ENCODE measurements around the gene CACNG5. TPM values are rescaled to one million over a fixed set of nuclear protein-coding genes. Genes with fewer than 3 reads are reported as not detected.

Gene CACNG5
- polyA plus RNA-seq, 10 donors, result 0.10 to 0.16 TPM; not detected in 8

DNA sequence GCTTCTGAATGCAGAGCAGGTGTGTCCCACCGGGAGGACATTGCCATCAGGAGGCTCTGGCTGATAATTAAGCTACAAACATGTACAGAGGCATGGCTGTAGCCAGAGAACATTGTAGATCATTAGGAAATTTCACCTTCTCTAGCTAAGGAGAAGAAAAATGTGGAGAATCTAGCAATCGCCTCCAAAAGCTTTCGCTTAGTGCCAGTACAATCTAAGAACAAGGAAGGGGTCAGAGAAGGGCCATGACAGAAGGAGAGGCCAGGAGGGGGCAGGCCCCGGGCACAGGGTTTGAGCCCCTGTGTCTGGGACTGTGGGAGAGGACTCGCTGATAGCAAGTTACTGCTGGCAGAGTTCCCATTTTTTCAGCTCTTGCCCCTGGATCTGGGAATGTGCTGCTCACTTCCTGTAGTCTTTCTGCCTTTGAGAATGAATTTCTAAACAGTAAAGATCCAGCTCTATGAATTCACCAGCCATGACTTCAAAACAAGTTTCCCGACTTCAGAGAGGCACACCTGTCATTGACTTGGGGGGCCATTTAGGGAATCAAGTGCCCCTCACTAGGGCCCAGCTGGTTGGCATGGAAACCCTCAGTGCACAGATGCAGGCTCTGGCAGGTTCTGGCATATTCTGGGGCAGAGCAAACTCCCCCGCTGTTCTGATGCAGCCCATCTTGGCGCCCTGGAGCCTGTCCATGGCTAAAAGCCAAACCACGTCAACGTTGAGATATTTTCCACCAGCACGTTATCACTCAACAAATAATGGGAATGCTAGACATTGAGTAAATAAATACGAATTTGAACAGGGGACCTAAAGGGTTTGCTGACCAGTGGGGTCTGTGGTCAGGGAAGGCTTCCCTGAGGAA, 70.1 kb downstream of the CACNG5 start:
- DNase-seq, result peak in 2 of 3 donors; percentile 20 to 55

DNA sequence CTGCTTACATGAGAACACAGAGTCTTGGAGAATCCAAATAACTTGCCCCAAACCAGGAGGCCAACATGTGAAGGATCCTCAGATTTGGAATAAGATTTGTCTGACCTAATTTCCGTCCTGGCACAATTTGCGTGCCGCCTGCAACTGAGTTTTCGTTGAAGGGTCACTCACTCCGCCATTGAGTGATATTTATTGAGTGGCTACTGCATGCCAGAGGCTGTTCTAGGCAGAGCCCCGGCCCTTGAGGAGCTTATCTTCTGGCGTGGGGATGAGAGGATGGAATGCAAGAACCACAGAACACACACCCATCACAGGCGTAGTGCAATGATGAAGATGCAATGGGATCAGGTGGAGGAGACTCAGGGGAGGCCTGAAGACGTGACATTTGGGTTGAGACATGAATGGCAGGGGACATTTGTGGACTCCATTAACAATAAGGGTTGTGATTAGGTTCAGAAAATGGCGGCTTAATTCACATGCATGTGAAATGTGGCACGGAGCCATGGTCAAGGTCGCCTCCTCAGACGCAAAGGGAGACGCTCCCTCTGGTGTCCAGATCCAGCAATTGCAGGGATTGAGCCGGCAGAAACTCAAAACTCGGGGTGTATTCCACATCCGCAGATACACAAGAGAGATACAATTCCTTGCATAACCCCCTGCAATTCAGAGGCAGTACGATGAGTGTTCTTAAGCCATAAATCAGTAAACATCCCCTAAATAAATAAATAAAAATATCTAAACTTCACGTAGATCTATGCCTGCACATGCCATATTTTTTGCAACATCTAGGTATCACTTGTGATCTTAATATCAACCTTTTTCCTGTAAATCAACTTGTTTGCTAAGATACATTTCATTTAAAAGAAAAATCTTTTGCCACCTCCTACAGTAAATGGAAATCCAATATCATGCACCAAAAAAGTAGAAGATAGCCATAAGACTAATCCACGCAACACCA, 71.7 kb downstream of the CACNG5 start:
- DNase-seq, result peak; percentile 74 to 84 (median 83)

DNA sequence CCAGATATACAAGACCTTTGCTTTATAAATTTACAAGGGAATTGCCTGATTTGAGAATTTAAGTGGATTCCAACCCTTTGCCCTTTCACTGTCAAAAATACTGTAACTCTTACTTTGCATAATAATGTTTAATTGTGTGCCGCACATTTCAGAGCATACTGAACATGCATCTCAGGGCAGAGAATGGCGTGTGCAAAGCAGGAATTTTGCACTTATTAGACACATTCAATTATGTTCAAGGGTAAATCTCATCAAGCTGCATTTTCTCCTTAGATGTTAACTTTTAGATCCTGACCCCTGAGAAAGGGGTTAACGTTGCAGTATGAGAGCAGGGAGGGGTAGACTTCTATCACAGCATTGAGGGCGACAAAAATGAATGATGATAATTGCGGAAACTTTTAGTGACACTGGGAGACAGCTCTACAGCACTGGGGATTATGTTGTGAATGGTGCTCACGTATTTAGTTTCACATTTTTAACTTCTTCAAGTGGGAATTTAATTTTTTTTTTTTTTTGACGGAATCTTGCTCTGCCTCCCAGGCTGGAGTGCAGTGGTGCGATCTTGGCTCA, 75.0 kb downstream of the CACNG5 start:
- no peak for DNase-seq

DNA sequence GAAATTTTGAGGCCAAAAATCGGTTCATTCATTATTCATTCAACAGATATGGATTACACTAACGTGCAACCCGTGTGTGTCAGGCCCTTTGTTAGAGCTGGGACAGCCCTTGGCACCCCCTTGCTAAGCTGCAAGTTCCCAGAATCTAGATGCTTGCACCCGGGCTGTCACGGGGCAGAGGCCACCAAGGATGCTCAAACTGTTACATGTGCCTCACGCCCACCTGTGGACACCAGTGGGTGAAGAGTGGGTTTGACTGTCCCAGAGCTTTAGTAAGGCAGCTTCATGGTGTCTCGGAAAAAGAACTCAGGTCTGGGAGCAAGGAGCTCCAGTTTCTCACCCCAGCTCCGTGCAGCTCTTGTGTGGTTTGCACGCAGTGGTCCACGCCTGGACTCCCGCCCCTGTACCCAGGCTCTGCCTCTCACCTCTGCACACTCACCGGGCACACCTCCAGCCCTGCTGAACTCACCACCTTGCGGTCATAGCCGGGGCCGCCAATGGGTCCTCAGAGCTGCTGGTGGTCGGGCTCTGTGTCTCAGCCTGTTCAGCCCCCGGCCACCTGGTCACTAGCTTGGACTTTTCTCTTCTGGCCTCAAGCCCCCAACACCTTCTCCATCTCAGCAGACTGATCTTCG, 75.9 kb downstream of the CACNG5 start:
- no peak for DNase-seq

DNA sequence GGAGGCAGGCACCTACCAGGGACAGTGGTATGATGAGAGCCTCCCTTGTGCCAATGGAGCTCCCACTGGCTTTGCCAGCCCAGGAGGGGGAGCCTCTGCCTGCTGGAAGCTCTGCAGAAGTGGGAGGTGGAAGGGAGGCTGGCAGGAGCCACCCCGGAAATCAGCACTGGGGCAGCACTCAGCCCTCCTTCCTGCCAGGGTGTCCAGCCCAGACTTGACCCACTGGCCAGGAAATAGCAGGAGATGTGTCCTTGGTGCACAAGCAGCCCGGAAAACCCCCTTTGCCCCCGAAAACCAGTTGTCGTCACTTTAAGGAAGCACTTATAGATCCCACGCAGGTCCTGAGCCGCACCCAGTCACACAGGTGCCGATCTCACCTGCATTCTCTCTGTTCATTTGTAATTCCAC, 80.3 kb downstream of the CACNG5 start:
- DNase-seq, result no peak

DNA sequence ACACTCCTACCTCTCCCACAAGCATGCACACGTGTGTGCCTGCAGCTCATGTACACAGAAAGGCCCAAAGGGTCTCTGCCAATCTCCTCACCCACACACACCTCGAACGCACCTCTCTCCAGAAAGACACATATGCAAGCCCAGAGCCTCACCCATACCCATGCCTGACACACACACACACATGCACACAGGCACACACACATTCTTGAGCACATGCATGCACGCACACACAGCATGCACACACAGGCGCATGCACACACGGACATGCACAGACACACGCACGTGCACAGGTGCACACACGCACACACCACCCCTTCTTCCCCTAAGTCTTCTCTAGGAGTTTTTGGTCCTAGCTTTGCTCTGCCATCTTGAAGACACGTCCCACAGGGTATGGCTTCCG, 80.9 kb downstream of the CACNG5 start:
- DNase-seq, result no peak

DNA sequence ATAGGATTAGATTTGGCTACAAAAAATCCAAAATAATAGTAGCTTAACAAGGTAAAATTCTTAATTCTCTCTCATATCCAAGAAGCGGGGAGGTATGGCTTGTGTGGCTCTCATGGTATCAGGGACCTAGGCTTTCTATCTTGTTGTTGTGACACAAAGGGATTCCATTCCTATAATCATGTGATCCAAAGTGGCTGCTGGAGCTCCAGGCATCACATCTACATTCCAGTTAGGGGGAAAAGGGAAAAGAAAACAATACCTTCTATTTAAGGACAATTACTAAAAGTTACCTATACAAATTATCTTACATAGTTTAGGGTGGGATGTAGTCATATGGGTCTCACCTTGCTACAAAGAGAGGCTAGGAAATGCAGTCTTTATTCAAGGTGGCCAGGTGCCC, 82.0 kb downstream of the CACNG5 start:
- no peak for DNase-seq

DNA sequence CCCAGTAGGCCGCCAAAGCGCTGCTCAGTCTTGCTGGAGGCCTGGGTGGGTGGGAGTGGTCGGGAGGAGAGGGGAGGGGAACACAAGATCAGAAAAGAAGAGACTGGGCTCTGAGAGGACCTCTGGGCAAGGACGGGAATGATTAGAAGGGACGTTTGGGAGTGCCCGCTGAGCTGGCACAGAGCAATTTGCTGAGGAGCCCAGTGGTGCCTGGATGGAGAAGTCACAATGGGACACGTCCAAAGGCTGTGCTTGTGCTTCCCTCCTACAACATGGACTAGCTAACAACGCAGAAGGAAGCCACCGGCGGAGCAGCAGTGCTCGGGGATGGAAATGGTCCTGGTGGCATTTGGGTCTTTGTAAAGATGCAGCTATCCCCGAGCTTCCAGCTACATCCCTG, 84.0 kb downstream of the CACNG5 start:
- no peak for DNase-seq

DNA sequence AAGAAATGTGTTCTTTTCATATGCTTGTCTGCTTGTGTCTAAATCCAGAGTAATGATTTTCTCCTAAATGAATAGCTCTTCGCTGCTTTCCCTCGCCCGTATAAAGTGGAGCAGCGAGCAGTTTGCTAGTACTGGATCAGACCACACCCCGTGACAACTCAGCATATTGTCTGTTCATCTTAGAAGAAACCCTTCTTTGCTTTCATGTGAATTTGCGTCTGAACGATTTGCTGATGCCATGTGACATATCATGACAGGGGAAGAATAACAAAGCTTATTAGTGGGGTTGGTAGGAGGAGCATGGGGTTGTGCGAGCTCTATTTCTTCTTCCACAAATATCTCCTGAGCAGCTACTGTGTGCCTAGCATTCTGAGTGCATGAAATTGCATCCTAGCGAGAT, 85.5 kb downstream of the CACNG5 start:
- DNase-seq, result no peak

DNA sequence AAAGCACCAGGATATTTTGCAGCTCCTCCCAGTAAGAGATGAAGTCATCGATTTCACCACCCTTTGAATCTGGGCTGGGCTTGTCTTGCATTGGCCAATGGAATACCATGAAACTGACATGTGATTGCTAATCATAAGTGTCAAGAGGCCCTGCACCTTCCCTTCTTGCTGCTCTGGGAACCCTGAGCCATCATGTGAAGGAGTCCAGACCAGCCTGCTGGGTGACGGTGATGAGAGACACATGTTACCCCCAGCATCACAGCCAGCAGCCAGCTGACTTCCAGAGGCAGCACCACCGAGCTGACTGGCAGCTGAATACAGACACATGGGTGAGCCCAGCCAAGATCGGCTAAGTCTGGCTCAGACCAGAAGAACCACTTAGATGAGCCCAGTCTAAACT, 86.0 kb downstream of the CACNG5 start:
- DNase-seq, result no peak

DNA sequence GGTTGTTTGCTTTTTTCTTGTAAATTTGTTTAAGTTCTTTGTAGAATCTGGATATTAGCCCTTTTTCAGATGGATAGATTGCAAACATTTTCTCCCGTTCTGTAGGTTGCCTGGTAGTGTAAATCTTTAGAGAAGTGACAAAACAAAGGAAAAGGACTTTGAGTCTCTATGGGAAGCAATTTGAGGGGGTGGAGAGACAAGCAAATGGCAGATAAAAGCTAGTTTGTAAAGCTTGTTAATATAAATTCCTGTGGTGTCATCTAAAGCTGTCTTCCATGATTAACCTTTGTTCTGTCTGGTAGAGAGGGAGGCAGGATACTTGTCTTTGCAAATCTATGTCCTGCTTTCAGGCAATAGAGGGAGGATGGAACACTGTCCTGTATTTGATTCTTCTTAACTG, 89.0 kb downstream of the CACNG5 start:
- DNase-seq, result no peak

DNA sequence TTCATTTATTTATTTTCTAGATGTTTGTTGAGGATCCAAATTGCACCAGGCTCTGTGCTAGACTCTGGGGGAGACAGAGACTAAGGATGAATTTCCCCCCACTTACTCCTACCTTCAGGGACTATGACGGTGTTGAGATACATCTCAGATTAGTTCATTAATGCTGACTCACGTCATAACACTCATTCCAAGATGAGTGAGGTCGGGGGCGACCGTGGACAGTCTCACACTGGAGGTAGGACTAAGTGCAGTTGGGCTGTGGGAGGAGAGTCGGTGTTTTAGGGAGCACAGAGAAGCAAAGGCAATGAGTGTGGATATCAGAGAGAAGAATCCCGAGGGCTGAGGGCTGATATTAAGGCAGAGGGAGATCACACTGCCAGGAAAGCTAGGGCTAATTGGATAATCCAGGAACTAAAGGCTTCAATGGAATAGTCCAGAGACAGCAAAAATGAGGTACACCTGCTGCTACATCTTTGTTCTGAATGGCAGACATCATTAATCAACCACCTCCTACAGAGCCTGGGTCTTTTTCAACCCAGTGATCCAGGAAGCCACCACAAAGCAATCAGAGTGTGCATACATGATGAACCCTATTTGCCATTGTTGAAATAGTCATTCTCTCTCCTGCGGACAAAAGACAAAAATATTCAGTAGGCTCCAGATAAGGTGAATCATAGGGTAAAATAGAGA, 91.0 kb downstream of the CACNG5 start:
- no peak for DNase-seq

DNA sequence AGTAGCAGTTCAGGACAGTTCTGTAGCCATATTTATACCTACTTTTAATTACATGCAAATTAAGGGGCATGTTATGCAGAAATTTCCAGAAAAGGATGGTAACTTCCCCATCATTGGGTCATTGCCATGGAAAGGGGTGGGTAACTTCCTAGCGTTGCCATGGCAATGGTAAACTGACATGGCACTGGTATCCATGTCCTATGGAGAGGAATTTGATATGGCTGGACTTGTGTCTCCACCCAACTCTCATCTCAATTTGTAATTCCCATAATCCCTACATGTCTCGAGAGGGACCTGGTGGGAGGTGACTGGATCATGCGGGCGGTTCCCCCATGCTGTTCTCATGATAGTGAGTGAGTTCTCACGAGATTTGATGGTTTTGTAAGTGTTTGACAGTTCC, 94.0 kb downstream of the CACNG5 start:
- DNase-seq, result no peak

DNA sequence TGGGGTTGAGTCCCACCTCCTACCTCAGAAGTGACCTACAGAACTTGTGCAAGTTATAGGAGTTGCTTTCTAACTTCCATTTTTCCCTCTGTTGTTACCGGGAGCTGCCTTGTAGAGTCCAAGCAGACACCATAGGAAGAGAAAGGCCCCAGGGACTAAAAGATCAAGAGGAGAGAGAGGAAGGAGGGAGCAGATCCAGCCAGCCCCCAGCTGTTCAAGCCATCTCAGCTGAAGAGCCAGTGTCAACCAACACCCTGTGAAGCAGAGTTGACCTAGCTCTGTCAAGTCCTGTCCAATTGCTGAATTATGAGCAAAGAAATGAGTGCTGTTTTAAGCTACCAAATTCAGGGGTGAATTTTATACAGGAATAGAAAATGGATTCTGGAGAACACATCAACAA, 94.7 kb downstream of the CACNG5 start:
- no peak for DNase-seq

DNA sequence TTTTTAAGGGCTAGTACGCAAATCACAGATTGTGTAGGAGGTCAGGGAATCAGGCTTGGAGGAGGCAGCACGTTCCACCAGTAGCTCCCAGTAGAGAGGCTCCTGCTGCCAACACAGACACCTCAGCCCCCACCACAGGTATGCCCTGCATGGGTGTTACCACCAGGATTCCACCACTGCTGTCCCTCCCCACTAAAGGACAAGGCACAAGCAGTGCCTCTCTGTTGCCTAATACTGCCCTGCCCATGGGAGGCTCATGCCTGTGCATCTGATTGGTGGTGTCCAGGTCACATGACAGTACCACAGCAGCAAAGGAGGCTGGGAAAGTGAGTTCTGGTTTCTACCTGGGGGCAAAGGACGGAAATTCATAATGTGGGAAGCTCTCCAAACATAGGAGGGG, 96.0 kb downstream of the CACNG5 start:
- DNase-seq, result no peak

DNA sequence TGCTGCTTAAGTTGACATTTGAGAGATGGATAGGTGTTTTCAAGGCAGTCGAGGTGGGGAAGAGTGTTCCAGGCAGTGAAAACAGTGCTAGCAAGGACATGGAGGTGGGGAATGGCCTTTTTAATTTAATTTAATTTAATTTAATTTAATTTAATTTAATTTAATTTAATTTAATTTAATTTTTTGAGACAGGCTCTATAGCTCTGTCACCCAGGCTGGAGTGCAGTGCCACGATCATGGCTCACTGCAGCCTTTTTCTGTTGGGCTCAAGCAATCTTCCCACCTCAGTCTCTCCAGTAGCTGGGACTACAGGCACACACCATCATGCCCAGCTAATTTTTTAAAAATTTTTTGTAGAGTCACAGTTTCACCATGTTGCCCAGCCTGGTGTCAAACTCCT, 97.4 kb downstream of the CACNG5 start:
- DNase-seq, result no peak

DNA sequence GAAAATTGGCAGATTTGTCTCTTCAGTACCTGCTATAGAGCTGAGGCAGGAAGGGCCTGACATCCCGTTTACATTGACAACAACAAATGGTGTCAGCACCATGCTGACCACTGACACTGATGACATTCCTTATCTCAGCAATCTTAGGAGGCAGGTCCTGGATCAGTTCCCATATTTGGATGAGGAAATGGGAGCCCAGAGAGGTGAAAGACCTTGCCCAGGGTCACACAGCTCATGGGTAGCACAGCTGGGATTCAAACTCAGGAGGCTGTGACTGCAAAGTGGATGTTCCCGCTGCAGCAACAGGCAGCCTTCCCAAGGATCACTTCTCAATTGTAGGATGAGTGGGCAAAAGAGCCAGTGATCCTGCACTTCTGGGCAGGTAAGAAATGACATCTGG, 99.1 kb downstream of the CACNG5 start:
- no peak for DNase-seq

Measured in muscle of back (tissue), 11 donors.